PC-9 (cell line): ENCODE results near the gene USP38.

Experiments
- EZH2 ChIP-seq: fragments of 200-600 bp; sonication (generic); IDR thresholded peaks from 2 replicates; pipeline ENCODE4 v1.8.0; 2017; ENCODE audit warnings: antibody characterized with exemption, low read depth
- TF ChIP-seq, protein P1 (sequence below): fragments of 200-600 bp; sonication (generic); conservative IDR thresholded peaks from 2 replicates; pipeline ENCODE4 v1.6.1; 2017; ENCODE audit warnings: mixed run types, antibody characterized with exemption, mild to moderate bottlenecking, moderate library complexity

GRCh38 chr4:143243041-143243440 lies 58.3 kb downstream of the USP38 start:
- TF ChIP-seq, protein P1, sequence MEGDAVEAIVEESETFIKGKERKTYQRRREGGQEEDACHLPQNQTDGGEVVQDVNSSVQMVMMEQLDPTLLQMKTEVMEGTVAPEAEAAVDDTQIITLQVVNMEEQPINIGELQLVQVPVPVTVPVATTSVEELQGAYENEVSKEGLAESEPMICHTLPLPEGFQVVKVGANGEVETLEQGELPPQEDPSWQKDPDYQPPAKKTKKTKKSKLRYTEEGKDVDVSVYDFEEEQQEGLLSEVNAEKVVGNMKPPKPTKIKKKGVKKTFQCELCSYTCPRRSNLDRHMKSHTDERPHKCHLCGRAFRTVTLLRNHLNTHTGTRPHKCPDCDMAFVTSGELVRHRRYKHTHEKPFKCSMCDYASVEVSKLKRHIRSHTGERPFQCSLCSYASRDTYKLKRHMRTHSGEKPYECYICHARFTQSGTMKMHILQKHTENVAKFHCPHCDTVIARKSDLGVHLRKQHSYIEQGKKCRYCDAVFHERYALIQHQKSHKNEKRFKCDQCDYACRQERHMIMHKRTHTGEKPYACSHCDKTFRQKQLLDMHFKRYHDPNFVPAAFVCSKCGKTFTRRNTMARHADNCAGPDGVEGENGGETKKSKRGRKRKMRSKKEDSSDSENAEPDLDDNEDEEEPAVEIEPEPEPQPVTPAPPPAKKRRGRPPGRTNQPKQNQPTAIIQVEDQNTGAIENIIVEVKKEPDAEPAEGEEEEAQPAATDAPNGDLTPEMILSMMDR, result no peak
- TF ChIP-seq EZH2, result no peak
